H9 (cell line): ENCODE results near the gene KIF1A. TPM values are rescaled to one million over a fixed set of nuclear protein-coding genes. Genes with fewer than 3 reads are reported as not detected.

Source experiments
- DNase-seq: peaks from one replicate; pipeline ENCODE4 v3.0.0-alpha.2; 2017
- H2AFZ ChIP-seq: one replicate; pipeline ENCODE4 v1.6.1; 2013; ENCODE audit warnings: mild to moderate bottlenecking, low read length, control low read depth, moderate library complexity
- H2AK5ac ChIP-seq: 2 replicates; pipeline ENCODE4 v1.6.1; 2013; ENCODE audit warnings: low read length, control low read depth, mixed read lengths; ENCODE audit not compliant: insufficient read length
- H2BK120ac ChIP-seq: one replicate; pipeline ENCODE4 v1.6.1; 2013; ENCODE audit warnings: low read depth, mild to moderate bottlenecking, low read length, control low read depth, inconsistent platforms; ENCODE audit not compliant: poor library complexity, severe bottlenecking
- H2BK12ac ChIP-seq: 2 replicates; pipeline ENCODE4 v1.6.1; 2013; ENCODE audit warnings: low read length, control low read depth, mixed read lengths, low read depth; ENCODE audit not compliant: insufficient read length
- H2BK15ac ChIP-seq: 2 replicates; pipeline ENCODE4 v1.6.1; 2013; ENCODE audit warnings: low read depth, low read length, control low read depth
- H2BK20ac ChIP-seq: one replicate; pipeline ENCODE4 v1.6.1; 2013; ENCODE audit warnings: low read depth, mild to moderate bottlenecking, low read length, control low read depth, inconsistent platforms; ENCODE audit not compliant: poor library complexity, severe bottlenecking
- H2BK5ac ChIP-seq: 2 replicates; pipeline ENCODE4 v1.6.1; 2013; ENCODE audit warnings: low read length, control low read depth, mixed read lengths; ENCODE audit not compliant: insufficient read length
- H3K14ac ChIP-seq: 2 replicates; pipeline ENCODE4 v1.6.1; 2013; ENCODE audit warnings: low read length, control low read depth; ENCODE audit not compliant: insufficient read depth
- H3K18ac ChIP-seq: 2 replicates; pipeline ENCODE4 v1.6.1; 2013; ENCODE audit warnings: low read depth, mild to moderate bottlenecking, mixed read lengths, low read length, control low read depth; ENCODE audit not compliant: insufficient read length
- H3K23ac ChIP-seq: 2 replicates; pipeline ENCODE4 v1.6.1; 2013; ENCODE audit warnings: low read length, control low read depth, mixed read lengths, low read depth; ENCODE audit not compliant: insufficient read length
- H3K23me2 ChIP-seq: 2 replicates; pipeline ENCODE4 v1.6.1; 2013; ENCODE audit warnings: low read depth, mild to moderate bottlenecking, mixed read lengths, low read length, control low read depth; ENCODE audit not compliant: insufficient read length, poor library complexity, severe bottlenecking
- H3K27ac ChIP-seq: 2 replicates; pipeline ENCODE4 v1.5.1; 2013; ENCODE audit warnings: low read length, control low read depth, mixed read lengths, low read depth; ENCODE audit not compliant: insufficient read length
- H3K27me3 ChIP-seq: 2 replicates; pipeline ENCODE4 v1.6.1; 2013; ENCODE audit warnings: low read length, control low read depth, inconsistent platforms; ENCODE audit not compliant: insufficient read depth
- H3K4ac ChIP-seq: 2 replicates; pipeline ENCODE4 v1.6.1; 2013; ENCODE audit warnings: low read depth, mild to moderate bottlenecking, control low read depth, inconsistent platforms, low read length, moderate library complexity
- H3K4me1 ChIP-seq: 2 replicates; pipeline ENCODE4 v1.6.1; 2013; ENCODE audit warnings: low read length, control low read depth, inconsistent platforms; ENCODE audit not compliant: insufficient read depth
- H3K4me2 ChIP-seq: 2 replicates; pipeline ENCODE4 v1.6.1; 2013; ENCODE audit warnings: low read length, control low read depth, mixed read lengths; ENCODE audit not compliant: insufficient read length, insufficient read depth
- H3K56ac ChIP-seq: 2 replicates; pipeline ENCODE4 v1.6.1; 2013; ENCODE audit warnings: low read depth, mild to moderate bottlenecking, mixed read lengths, low read length, control low read depth; ENCODE audit not compliant: insufficient read length
- H3K79me1 ChIP-seq: 2 replicates; pipeline ENCODE4 v1.6.1; 2013; ENCODE audit warnings: low read depth, mild to moderate bottlenecking, moderate library complexity, low read length, control low read depth, inconsistent platforms; ENCODE audit not compliant: insufficient read depth, poor library complexity, severe bottlenecking
- H3K79me2 ChIP-seq: 2 replicates; pipeline ENCODE4 v1.6.1; 2013; ENCODE audit warnings: low read length, control low read depth, inconsistent platforms; ENCODE audit not compliant: insufficient read depth
- H3K9ac ChIP-seq: 2 replicates; pipeline ENCODE4 v1.6.1; 2013; ENCODE audit warnings: low read length, control low read depth, mixed read lengths; ENCODE audit not compliant: insufficient read length; ENCODE audit errors: extremely low read depth
- H3K9me3 ChIP-seq: one replicate; pipeline ENCODE4 v1.6.1; 2013; ENCODE audit warnings: low read depth, low read length, inconsistent platforms; ENCODE audit not compliant: control insufficient read depth
- H3T11ph ChIP-seq: one replicate; pipeline ENCODE4 v1.6.1; 2013; ENCODE audit warnings: mild to moderate bottlenecking, low read length, control low read depth, inconsistent platforms
- H4K20me1 ChIP-seq: one replicate; pipeline ENCODE4 v1.6.1; 2013; ENCODE audit not compliant: control insufficient read depth, insufficient read length, insufficient read depth
- H4K5ac ChIP-seq: 2 replicates; pipeline ENCODE4 v1.6.1; 2013; ENCODE audit warnings: low read depth, mild to moderate bottlenecking, mixed read lengths, low read length, control low read depth; ENCODE audit not compliant: insufficient read length
- H4K8ac ChIP-seq: replicated peaks from 2 replicates; pipeline ENCODE4 v1.6.1; 2013; ENCODE audit warnings: low read length, control low read depth, mixed read lengths, low read depth; ENCODE audit not compliant: insufficient read length
- H4K91ac ChIP-seq: 2 replicates; pipeline ENCODE4 v1.6.1; 2013; ENCODE audit warnings: low read depth, mild to moderate bottlenecking, moderate library complexity, mixed read lengths, low read length, control low read depth; ENCODE audit not compliant: insufficient read length
- H3K27ac Mint-ChIP-seq, 3 experiments: 2 replicates in 2 of 3; 3 replicates in 1 of 3; pipeline ENCODE4 v1.8.0; 2020 to 2021; ENCODE audit warnings: mixed read lengths in 3 of 3, mild to moderate bottlenecking in 1 of 3, moderate library complexity in 1 of 3
- H3K27me3 Mint-ChIP-seq: 2 replicates; pipeline ENCODE4 v1.8.0; 2021; ENCODE audit warnings: low read depth, mild to moderate bottlenecking, moderate library complexity, mixed read lengths
- H3K36me3 Mint-ChIP-seq, 3 experiments: 2 replicates in 2 of 3; 3 replicates in 1 of 3; pipeline ENCODE4 v1.8.0; 2020 to 2021; ENCODE audit warnings: low read depth in 3 of 3, mixed read lengths in 3 of 3; ENCODE audit not compliant: insufficient read depth in 1 of 3
- H3K4me1 Mint-ChIP-seq, 2 experiments: 2 replicates each; pipeline ENCODE4 v1.8.0; 2020; ENCODE audit warnings: mixed read lengths in 2 of 2
- H3K4me3 Mint-ChIP-seq, 2 experiments: 2 replicates in 1 of 2; 3 replicates in 1 of 2; pipeline ENCODE4 v1.8.0; 2020 to 2021; ENCODE audit warnings: mild to moderate bottlenecking in 2 of 2, mixed read lengths in 2 of 2, moderate library complexity in 1 of 2
- H3K9me3 Mint-ChIP-seq, 2 experiments: 2 replicates in 1 of 2; 3 replicates in 1 of 2; pipeline ENCODE4 v1.8.0; 2020; ENCODE audit warnings: mild to moderate bottlenecking in 2 of 2, mixed read lengths in 2 of 2, moderate library complexity in 1 of 2
- CTCF ChIP-seq: fragments of 200-600 bp; sonication (generic); conservative IDR thresholded peaks from 3 replicates; pipeline ENCODE4 v1.8.0; 2021; ENCODE audit warnings: antibody characterized with exemption, mild to moderate bottlenecking
- WGBS: extraction: QIAGEN DNeasy Blood & Tissue Kit; methylation state at CpG from one replicate; pipeline ENCODE4 v1.1.7; 2013; ENCODE audit warnings: missing lambda C conversion rate, low lambda C conversion rate, mixed read lengths; ENCODE audit not compliant: insufficient read length; ENCODE audit errors: extremely low coverage; 5-methylcytosine and 5-hydroxymethylcytosine counted together
- total RNA-seq: library from RNA; stranded (reverse); gene quantifications from 2 replicates; pipeline ENCODE4 v1.2.1, GENCODE V29; 2021

Gene KIF1A
- total RNA-seq, 1 experiment from 2014 or later = 204 TPM

GRCh38 chr2:240762971-240763370 lies 57.0 kb downstream of the KIF1A start:
- Histone ChIP-seq H4K8ac (no peak overlapping the region), H2BK15ac (no peak overlapping the region), H3K23me2 (no peaks in the 10 kb centered on the region), H2AK5ac (no peak overlapping the region), H3K9ac (no peak overlapping the region), H3K79me2 (no peaks in the 10 kb centered on the region), H3K9me3 (no peaks in the 10 kb centered on the region), H3K4me1 (no peaks in the 10 kb centered on the region), H2BK5ac (no peak overlapping the region), H3K14ac (no peak overlapping the region), H3K18ac (no peak overlapping the region), H4K5ac (no peak overlapping the region), H3K27ac (no peak overlapping the region), H3K79me1 (no peaks in the 10 kb centered on the region), H3K4me2 (no peak overlapping the region), H2BK12ac (no peak overlapping the region), H2BK120ac (no peak overlapping the region), H3T11ph (no peak overlapping the region), H3K4ac (no peak overlapping the region), H2BK20ac (no peak overlapping the region), H3K27me3 (no peaks in the 10 kb centered on the region), H3K23ac (no peak overlapping the region), H3K56ac (no peak overlapping the region), H4K20me1 (no peaks in the 10 kb centered on the region), H2AFZ (no peak overlapping the region), H4K91ac (no peak overlapping the region)
- no CpG with 5 or more reads among the region's 21 CpGs for WGBS
- no peaks in the 10 kb centered on the region for H3K9me3 Mint-ChIP-seq
- no peak overlapping the region for H3K4me3 Mint-ChIP-seq
- no peak for TF ChIP-seq CTCF
- no peak for DNase-seq
- H3K27ac Mint-ChIP-seq = no peak overlapping the region
- H3K27me3 Mint-ChIP-seq = no peaks in the 10 kb centered on the region
- H3K4me1 Mint-ChIP-seq = no peaks in the 10 kb centered on the region
- peaks cover 32 to 86% (median 82%) of the 10 kb centered on the region in 3 experiments; a peak in 6 of 7 replicates for H3K36me3 Mint-ChIP-seq
